Activated CD4-positive, alpha-beta T cell treated with anti-CD3 and anti-CD28 coated beads, Interleukin-2, amount 50 U/mL, for 1 hour (primary cell): ENCODE data around the gene VEZT.

Source experiments
- DNase-seq: peaks from one replicate; pipeline ENCODE4 v3.0.0-alpha.2; 2020

The VEZT gene

GRCh38 chr12:95201056-95201670 lies 16.4 kb upstream of the VEZT start:
- DNase-seq = no peak

GRCh38 chr12:95202691-95203486 lies 14.7 kb upstream of the VEZT start:
- DNase-seq = no peak

- DNase-seq = no peak
Measured at GRCh38 chr12:95203487-95204030, 14.0 kb upstream of the VEZT start.

GRCh38 chr12:95204141-95204866 lies 13.3 kb upstream of the VEZT start:
- no peak for DNase-seq

- DNase-seq = no peak
Measured at GRCh38 chr12:95205016-95205624, 12.5 kb upstream of the VEZT start.

- DNase-seq = no peak
Measured at GRCh38 chr12:95205685-95206084, 11.9 kb upstream of the VEZT start.

GRCh38 chr12:95206916-95207315 lies 10.7 kb upstream of the VEZT start:
- no peak for DNase-seq

GRCh38 chr12:95207407-95207806 lies 10.2 kb upstream of the VEZT start:
- DNase-seq = no peak

GRCh38 chr12:95208678-95209077 lies 8.9 kb upstream of the VEZT start:
- DNase-seq = no peak

- DNase-seq = no peak
Measured at GRCh38 chr12:95212586-95212985, 5.0 kb upstream of the VEZT start.

GRCh38 chr12:95213119-95213518 lies 4.5 kb upstream of the VEZT start:
- DNase-seq = no peak

- DNase-seq = no peak
Measured at GRCh38 chr12:95213928-95214327, 3.7 kb upstream of the VEZT start.

GRCh38 chr12:95214466-95214865 lies 3.1 kb upstream of the VEZT start:
- DNase-seq = no peak

GRCh38 chr12:95215949-95216348 lies 1.7 kb upstream of the VEZT start:
- DNase-seq = no peak

GRCh38 chr12:95216711-95217376 lies 763 bp upstream of the VEZT start:
- no peak for DNase-seq

- peak; percentile 41 for DNase-seq
Measured at GRCh38 chr12:95218150-95219133, 835 bp downstream of the VEZT start.

- DNase-seq = no peak
Measured at GRCh38 chr12:95220190-95220589, 2.6 kb downstream of the VEZT start.

GRCh38 chr12:95220726-95221125 lies 3.1 kb downstream of the VEZT start:
- DNase-seq = no peak

GRCh38 chr12:95224202-95225170 lies 6.9 kb downstream of the VEZT start:
- DNase-seq = no peak

- no peak for DNase-seq
Measured at GRCh38 chr12:95225645-95226212, 8.1 kb downstream of the VEZT start.
